ENCODE data around the gene ARTN.

Gene ARTN

DNA sequence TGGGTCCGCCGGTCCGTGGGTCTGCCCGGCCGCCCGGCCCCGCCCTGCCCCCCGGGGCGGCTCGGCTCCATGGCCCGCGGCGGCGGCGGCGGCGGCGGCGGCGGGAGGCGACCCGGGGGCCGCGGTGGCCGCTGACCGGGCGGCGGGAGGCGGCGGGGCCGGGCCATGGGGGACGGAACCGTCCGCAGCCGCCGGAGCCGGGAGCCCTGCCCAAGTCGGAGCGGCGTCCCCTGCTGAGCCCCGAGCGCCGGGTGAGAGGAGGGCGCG lies 45.6 kb downstream of the ARTN start:
- peaks cover 38% of the 10 kb centered on the region for H3K36me3 Mint-ChIP-seq (ENCODE audit: low read depth)
- no peaks in the 10 kb centered on the region for H3K9me3 Mint-ChIP-seq
- ATAC-seq (no peak), DNase-seq (no peak)
- H3K27me3 Mint-ChIP-seq, result peaks cover 2% of the 10 kb centered on the region
- peaks cover 47% of the 10 kb centered on the region for H3K4me1 Mint-ChIP-seq
- no peak overlapping the region for H3K27ac Mint-ChIP-seq
- no peak overlapping the region for H3K4me3 Mint-ChIP-seq

GRCh38 chr1:43979528-43980254 lies 46.1 kb downstream of the ARTN start:
- DNase-seq, result peak; percentile 60
- peak; percentile 41 for ATAC-seq
- Mint-ChIP-seq H3K9me3 (no peaks in the 10 kb centered on the region), H3K27ac (peak overlapping the region; percentile 87), H3K4me3 (peak overlapping the region; percentile 90), H3K27me3 (peaks cover 2% of the 10 kb centered on the region), H3K36me3 (ENCODE audit: low read depth) (peaks cover 40% of the 10 kb centered on the region), H3K4me1 (peaks cover 45% of the 10 kb centered on the region)

DNA sequence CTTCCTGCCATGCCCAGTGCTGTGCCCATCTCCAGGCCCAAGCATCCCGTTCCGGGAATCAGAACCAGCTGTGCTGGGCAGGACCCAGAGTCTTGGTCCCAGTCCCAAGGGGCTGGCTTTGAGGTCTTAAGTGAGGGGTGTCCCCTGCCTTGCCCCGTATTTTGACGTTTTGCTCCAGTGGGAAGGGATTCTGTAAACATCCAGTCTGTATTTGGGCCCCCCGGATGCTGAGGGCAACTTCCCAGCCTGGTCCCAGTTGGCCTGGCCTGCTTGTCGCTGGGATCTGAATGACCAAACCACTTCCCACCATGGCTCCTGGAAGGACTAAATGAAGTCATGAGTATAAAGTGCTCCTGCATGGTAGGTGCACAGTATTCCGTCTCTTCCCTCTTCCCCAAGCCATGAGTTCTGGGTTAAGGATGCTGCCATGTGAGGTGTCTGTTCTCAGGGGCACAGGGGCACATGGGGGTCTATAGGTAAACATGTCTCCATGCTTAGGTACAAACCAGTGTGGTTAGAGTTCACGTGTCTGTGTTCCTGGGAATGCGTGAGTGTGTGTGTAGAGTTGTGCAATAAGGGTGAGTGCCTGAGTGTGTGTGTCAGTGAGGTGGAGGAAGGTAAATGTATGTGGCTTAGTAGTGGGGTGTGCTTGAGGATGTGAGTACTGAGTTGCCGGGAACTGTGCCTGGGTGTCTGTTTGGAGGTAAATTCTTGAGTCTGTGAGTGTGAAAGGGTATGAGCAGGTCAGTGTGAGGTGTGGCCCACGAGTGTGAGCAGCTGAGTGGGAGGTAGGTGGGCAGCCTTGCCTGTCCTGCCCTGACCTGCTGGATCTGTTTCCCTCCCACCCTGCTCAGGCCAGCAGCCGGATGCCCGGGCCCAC lies 46.9 kb downstream of the ARTN start:
- Mint-ChIP-seq H3K9me3 (no peaks in the 10 kb centered on the region), H3K4me3 (peak overlapping the region; percentile 90), H3K27me3 (peaks cover 2% of the 10 kb centered on the region), H3K36me3 (ENCODE audit: low read depth) (peaks cover 42% of the 10 kb centered on the region), H3K27ac (peak overlapping the region; percentile 87), H3K4me1 (peaks cover 42% of the 10 kb centered on the region)
- ATAC-seq (no peak), DNase-seq (no peak)

- H3K4me3 Mint-ChIP-seq, result no peak overlapping the region
- peaks cover 36% of the 10 kb centered on the region for H3K4me1 Mint-ChIP-seq
- no peak overlapping the region for H3K27ac Mint-ChIP-seq
- H3K27me3 Mint-ChIP-seq, result peaks cover 2% of the 10 kb centered on the region
- peaks cover 43% of the 10 kb centered on the region for H3K36me3 Mint-ChIP-seq (ENCODE audit: low read depth)
- DNase-seq (no peak), ATAC-seq (no peak)
- H3K9me3 Mint-ChIP-seq, result no peaks in the 10 kb centered on the region
Measured at GRCh38 chr1:43981135-43981491, 47.5 kb downstream of the ARTN start.

DNA sequence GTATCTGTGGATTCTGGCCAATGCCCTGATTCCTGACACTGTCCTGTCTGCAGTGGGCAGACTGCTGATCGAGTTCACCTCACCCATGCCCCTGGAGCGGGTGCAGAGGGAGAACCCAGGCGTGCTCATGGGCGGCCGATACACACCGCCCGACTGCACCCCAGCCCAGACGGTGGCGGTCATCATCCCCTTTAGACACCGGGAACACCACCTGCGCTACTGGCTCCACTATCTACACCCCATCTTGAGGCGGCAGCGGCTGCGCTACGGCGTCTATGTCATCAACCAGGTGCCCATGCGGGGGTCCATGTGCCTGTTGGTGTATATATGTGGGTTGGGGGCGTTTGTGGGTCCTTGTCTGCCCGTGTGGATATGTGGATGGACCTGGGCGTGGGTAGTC lies 48.0 kb downstream of the ARTN start:
- no peak for DNase-seq
- H3K27ac Mint-ChIP-seq, result no peak overlapping the region
- H3K9me3 Mint-ChIP-seq, result no peaks in the 10 kb centered on the region
- H3K27me3 Mint-ChIP-seq, result peaks cover 2% of the 10 kb centered on the region
- no peak overlapping the region for H3K4me3 Mint-ChIP-seq
- peaks cover 31% of the 10 kb centered on the region for H3K4me1 Mint-ChIP-seq
- ATAC-seq, result no peak
- peaks cover 39% of the 10 kb centered on the region for H3K36me3 Mint-ChIP-seq (ENCODE audit: low read depth)

DNA sequence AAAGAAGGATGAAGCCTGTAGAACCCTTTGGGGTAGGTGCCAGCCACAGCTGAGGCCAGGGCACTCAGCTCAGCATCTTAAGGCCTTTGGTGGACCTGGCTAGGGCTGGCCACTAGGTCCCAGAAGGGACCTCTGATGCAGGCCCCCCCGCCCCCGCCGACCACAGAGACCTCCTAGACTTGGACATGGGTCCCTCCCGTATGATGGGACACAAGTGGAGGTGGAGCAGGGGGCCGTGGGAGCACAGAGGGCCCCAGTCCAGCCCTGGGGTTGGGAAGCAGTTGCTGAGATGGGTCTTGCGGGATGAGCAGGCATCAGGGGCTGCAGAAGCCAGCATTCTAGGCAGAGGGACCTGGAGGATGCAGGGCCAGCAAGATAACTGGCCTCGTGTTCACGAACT lies 48.6 kb downstream of the ARTN start:
- H3K4me3 Mint-ChIP-seq, result no peak overlapping the region
- peaks cover 33% of the 10 kb centered on the region for H3K36me3 Mint-ChIP-seq (ENCODE audit: low read depth)
- H3K9me3 Mint-ChIP-seq, result no peaks in the 10 kb centered on the region
- H3K27me3 Mint-ChIP-seq, result peaks cover 2% of the 10 kb centered on the region
- peaks cover 25% of the 10 kb centered on the region for H3K4me1 Mint-ChIP-seq
- ATAC-seq (no peak), DNase-seq (no peak)
- no peak overlapping the region for H3K27ac Mint-ChIP-seq

DNA sequence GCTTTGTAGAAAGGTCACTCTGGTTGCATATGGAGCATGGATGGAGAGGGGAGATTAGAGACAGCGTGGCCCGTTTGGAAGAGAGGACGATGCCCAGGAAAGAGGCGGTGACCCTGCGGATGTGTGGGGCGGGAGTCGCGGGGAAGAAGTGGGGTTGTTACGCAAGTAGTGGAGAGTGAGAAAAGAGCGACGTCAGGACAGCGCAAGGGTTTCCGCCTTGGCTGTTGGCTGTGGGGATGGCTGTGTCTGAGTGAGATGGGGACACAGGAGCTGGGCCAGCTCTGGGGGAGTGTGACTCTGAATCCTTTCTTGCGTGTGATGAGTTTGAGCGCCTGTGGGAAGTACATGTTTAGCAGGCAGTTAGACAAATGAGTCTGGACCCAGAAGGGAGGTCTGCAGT lies 49.2 kb downstream of the ARTN start:
- H3K27ac Mint-ChIP-seq, result no peak overlapping the region
- no peaks in the 10 kb centered on the region for H3K9me3 Mint-ChIP-seq
- no peak for DNase-seq
- ATAC-seq, result no peak
- peaks cover 2% of the 10 kb centered on the region for H3K27me3 Mint-ChIP-seq
- no peak overlapping the region for H3K4me3 Mint-ChIP-seq
- peaks cover 19% of the 10 kb centered on the region for H3K4me1 Mint-ChIP-seq
- peaks cover 28% of the 10 kb centered on the region for H3K36me3 Mint-ChIP-seq (ENCODE audit: low read depth)

DNA sequence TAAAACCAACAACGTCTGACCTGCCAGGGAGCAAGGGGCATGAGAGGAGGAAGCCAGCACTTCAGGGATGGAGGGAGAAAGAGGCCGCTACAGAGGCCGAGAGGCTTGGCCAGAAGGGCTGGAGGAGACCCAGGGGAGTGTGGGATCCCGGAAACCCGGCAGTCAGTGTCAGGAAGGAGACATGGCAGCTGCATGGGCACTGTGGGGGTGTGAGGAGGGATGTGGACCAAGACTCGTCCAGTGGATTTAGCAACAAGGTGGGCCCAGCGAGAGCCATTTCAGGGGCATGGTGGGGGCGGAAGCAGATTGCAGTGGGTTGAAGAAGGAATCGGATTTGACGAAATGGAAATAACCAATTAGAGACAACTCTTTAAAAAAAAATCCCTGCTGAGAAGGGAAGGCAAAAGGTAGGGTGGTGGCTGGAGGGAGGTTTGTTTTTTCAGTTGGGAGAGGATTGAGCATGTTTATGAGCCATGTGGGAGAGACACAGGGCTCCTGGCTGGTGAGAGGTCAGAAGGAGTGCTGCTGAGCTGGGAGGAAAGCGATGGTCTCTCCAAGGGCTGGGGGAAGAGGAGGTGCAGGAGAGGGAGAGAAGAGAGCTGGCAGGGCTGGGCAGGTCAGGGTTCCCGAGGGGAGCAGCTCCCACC lies 49.8 kb downstream of the ARTN start:
- no peak overlapping the region for H3K27ac Mint-ChIP-seq
- no peaks in the 10 kb centered on the region for H3K9me3 Mint-ChIP-seq
- DNase-seq, result no peak
- H3K4me1 Mint-ChIP-seq, result peaks cover 15% of the 10 kb centered on the region
- ATAC-seq, result no peak
- peaks cover 23% of the 10 kb centered on the region for H3K36me3 Mint-ChIP-seq (ENCODE audit: low read depth)
- H3K27me3 Mint-ChIP-seq, result peaks cover 2% of the 10 kb centered on the region
- no peak overlapping the region for H3K4me3 Mint-ChIP-seq

- Mint-ChIP-seq H3K36me3 (ENCODE audit: low read depth) (peaks cover 19% of the 10 kb centered on the region), H3K27ac (no peak overlapping the region), H3K4me1 (peaks cover 10% of the 10 kb centered on the region), H3K27me3 (peaks cover 2% of the 10 kb centered on the region), H3K4me3 (no peak overlapping the region), H3K9me3 (no peaks in the 10 kb centered on the region)
- DNase-seq (no peak), ATAC-seq (no peak)
Measured at GRCh38 chr1:43984855-43985254, 51.3 kb downstream of the ARTN start.

DNA sequence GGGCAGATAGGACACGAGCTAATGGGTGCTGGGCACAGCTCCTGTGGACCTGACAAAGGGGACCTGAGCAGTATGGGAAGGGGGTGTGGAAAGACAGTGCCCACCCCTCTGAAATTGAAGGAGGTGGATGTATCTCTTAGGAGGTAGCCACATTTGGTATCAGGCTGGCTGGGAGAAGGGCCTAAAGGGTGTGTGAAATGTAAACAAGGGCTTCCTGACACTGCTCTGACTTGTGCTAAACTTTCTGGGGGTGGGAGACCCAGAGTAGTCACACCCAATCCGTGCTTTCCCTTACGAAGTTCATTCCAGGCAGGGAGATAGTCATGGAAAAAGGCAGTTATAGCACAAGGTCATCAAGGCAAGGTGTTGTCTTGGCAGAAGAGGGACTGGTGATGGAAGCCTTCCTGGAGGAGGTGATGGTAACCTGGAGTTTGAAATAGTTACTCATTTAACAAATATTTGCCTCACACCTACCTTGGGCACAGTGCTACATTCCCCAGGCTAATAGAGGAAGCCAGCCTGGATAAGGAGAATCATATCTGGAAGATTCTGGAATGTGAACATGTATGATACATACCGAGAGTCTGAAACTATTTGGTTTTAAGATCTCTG lies 52.5 kb downstream of the ARTN start:
- H3K4me3 Mint-ChIP-seq, result no peak overlapping the region
- ATAC-seq, result no peak
- peaks cover 4% of the 10 kb centered on the region for H3K4me1 Mint-ChIP-seq
- DNase-seq, result no peak
- H3K36me3 Mint-ChIP-seq (ENCODE audit: low read depth), result peaks cover 14% of the 10 kb centered on the region
- H3K27me3 Mint-ChIP-seq, result no peaks in the 10 kb centered on the region
- H3K27ac Mint-ChIP-seq, result no peak overlapping the region
- H3K9me3 Mint-ChIP-seq, result no peaks in the 10 kb centered on the region

DNA sequence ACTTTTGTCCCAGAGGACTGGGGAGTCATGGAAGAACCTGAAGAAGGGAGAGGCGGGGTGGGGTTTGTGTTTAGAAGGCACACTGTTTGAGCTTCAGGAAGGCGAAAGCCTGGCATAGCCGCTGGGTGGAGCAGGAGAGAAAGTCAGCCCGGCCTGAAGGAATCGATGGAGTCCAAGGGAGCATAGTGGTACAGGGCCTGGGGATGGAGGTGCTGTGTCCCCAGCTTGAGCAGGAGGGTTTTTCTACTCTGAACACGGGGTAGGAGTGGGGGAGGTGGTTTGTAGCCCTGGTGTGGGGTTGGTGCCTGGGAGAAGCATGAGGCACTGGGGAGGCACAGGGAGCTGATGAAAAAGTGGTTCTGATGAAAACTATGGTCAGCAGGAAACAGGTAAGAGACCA lies 53.1 kb downstream of the ARTN start:
- Mint-ChIP-seq H3K4me1 (peaks cover 7% of the 10 kb centered on the region), H3K27ac (no peak overlapping the region), H3K27me3 (no peaks in the 10 kb centered on the region), H3K36me3 (ENCODE audit: low read depth) (peaks cover 14% of the 10 kb centered on the region), H3K9me3 (no peaks in the 10 kb centered on the region), H3K4me3 (no peak overlapping the region)
- no peak for DNase-seq
- no peak for ATAC-seq

Data from activated naive CD8-positive, alpha-beta T cell treated with anti-CD3 and anti-CD28 coated beads, Interleukin-2, amount 50 U/mL, for 24 hours (primary cell).